Measurements from ENCODE around the gene OSGEP. TPM values are rescaled to one million over a fixed set of nuclear protein-coding genes. Genes with fewer than 3 reads are reported as not detected.

OSGEP gene
- total RNA-seq, 1 experiment from 2014 or later = 50.8 TPM

DNA sequence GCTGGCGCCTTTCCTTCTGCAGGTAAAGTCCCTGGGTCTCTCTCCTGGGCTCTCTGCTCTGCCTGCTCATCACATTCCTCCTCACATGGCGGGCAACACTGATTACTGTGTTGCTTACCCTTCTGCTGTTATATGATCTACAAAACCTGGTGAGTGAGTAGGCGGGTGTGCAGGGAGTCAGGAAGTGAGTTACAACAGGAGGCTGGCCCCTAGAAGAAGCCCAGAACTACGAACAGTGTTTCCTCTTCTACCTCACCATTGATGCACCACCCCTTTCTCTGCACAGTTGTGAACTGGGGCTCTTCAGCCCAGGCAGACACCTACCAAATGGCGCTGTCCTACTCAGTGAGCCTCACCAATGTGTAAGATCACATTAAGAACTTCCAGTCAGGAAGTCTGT is 13.7 kb downstream of the OSGEP start:
- no peaks in the 10 kb centered on the region for H3K4me1 ChIP-seq (ENCODE audit: insufficient read depth, low read length)
- H4K91ac ChIP-seq (ENCODE audit: insufficient read length, low read depth, low read length) = no peak overlapping the region
- peaks cover 0 to 4% of the 10 kb centered on the region in 2 experiments; a peak in 2 of 5 replicates for H3K9me3 Mint-ChIP-seq
- 0 out of 2 replicates have a peak, but pooled peaks cover 1% of the 10 kb centered on the region for H3K27me3 Mint-ChIP-seq (ENCODE audit: low read depth)
- H2AFZ ChIP-seq (ENCODE audit: low read length) = no peak overlapping the region
- H3K56ac ChIP-seq (ENCODE audit: insufficient read length, low read depth, low read length) = no peak overlapping the region
- H3K27me3 ChIP-seq (ENCODE audit: insufficient read depth, low read length) = no peaks in the 10 kb centered on the region
- no peak overlapping the region for H3K14ac ChIP-seq (ENCODE audit: insufficient read depth, low read length)
- no peaks in the 10 kb centered on the region for H3K23me2 ChIP-seq (ENCODE audit: insufficient read length, low read depth, low read length, poor library complexity, severe bottlenecking)
- no peak overlapping the region for H3K27ac ChIP-seq (ENCODE audit: insufficient read length, low read depth, low read length)
- H4K20me1 ChIP-seq (ENCODE audit: control insufficient read depth, insufficient read depth, insufficient read length) = no peaks in the 10 kb centered on the region
- peak overlapping the region in 1 of 3 experiments; percentile 53; a peak in 1 of 7 replicates for H3K27ac Mint-ChIP-seq
- H3K4ac ChIP-seq (ENCODE audit: low read depth, low read length) = no peak overlapping the region
- H3K18ac ChIP-seq (ENCODE audit: insufficient read length, low read depth, low read length) = no peak overlapping the region
- no peaks in the 10 kb centered on the region; the same call in 1 of the 2 replicates for H3K79me2 ChIP-seq (ENCODE audit: insufficient read depth, low read length)
- H3K79me1 ChIP-seq (ENCODE audit: insufficient read depth, low read depth, low read length, poor library complexity, severe bottlenecking) = no peaks in the 10 kb centered on the region
- H3K4me3 Mint-ChIP-seq = no peak overlapping the region
- H3K4me2 ChIP-seq (ENCODE audit: insufficient read depth, insufficient read length, low read length) = no peak overlapping the region
- no peaks in the 10 kb centered on the region for H3K9me3 ChIP-seq (ENCODE audit: control insufficient read depth, low read depth, low read length)
- no peak overlapping the region for H4K8ac ChIP-seq (replicated peaks; ENCODE audit: insufficient read length, low read depth, low read length)
- WGBS (ENCODE audit: extremely low coverage, insufficient read length, low lambda C conversion rate) = no CpG with 5 or more reads among the region's 5 CpGs
- H2BK5ac ChIP-seq (ENCODE audit: insufficient read length, low read length) = no peak overlapping the region
- H3K9ac ChIP-seq (ENCODE audit: extremely low read depth, insufficient read length, low read length) = no peak overlapping the region
- no peak overlapping the region for H2AK5ac ChIP-seq (ENCODE audit: insufficient read length, low read length)
- H2BK20ac ChIP-seq (ENCODE audit: low read depth, low read length, poor library complexity, severe bottlenecking) = no peak overlapping the region
- H3T11ph ChIP-seq (ENCODE audit: low read length) = no peak overlapping the region
- TF ChIP-seq, protein P1, sequence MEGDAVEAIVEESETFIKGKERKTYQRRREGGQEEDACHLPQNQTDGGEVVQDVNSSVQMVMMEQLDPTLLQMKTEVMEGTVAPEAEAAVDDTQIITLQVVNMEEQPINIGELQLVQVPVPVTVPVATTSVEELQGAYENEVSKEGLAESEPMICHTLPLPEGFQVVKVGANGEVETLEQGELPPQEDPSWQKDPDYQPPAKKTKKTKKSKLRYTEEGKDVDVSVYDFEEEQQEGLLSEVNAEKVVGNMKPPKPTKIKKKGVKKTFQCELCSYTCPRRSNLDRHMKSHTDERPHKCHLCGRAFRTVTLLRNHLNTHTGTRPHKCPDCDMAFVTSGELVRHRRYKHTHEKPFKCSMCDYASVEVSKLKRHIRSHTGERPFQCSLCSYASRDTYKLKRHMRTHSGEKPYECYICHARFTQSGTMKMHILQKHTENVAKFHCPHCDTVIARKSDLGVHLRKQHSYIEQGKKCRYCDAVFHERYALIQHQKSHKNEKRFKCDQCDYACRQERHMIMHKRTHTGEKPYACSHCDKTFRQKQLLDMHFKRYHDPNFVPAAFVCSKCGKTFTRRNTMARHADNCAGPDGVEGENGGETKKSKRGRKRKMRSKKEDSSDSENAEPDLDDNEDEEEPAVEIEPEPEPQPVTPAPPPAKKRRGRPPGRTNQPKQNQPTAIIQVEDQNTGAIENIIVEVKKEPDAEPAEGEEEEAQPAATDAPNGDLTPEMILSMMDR (conservative IDR thresholded peaks at IDR 0.05) = no peak; the same call in 2 of the 3 replicates
- DNase-seq = no peak
- no peak overlapping the region for H2BK120ac ChIP-seq (ENCODE audit: low read depth, low read length, poor library complexity, severe bottlenecking)
- peaks cover 6 to 7% (median 6%) of the 10 kb centered on the region in 3 experiments; a peak in 3 of 7 replicates for H3K36me3 Mint-ChIP-seq (ENCODE audit: insufficient read depth in 1 of 3, low read depth in 3 of 3)
- no peak overlapping the region for H3K23ac ChIP-seq (ENCODE audit: insufficient read length, low read depth, low read length)
- no peak overlapping the region for H4K5ac ChIP-seq (ENCODE audit: insufficient read length, low read depth, low read length)
- H2BK15ac ChIP-seq (ENCODE audit: low read depth, low read length) = no peak overlapping the region
- H2BK12ac ChIP-seq (ENCODE audit: insufficient read length, low read depth, low read length) = no peak overlapping the region
- H3K4me1 Mint-ChIP-seq = peaks cover 13 to 16% of the 10 kb centered on the region in 2 experiments
